Anterior cingulate cortex (tissue), 58 donors: ENCODE measurements around the gene DNAJB9.

Experiments
- DNase-seq, 58 donors: peaks; one replicate each; lab custom pipeline; 2025; lab: John Stamatoyannopoulos, UW

DNAJB9 gene

GRCh38 chr7:108565987-108566386, 3.7 kb upstream of the DNAJB9 start:
- no peak for DNase-seq

GRCh38 chr7:108568801-108569380, 783 bp upstream of the DNAJB9 start:
- DNase-seq = peak in 1 of 58 donors; percentile 33

DNA sequence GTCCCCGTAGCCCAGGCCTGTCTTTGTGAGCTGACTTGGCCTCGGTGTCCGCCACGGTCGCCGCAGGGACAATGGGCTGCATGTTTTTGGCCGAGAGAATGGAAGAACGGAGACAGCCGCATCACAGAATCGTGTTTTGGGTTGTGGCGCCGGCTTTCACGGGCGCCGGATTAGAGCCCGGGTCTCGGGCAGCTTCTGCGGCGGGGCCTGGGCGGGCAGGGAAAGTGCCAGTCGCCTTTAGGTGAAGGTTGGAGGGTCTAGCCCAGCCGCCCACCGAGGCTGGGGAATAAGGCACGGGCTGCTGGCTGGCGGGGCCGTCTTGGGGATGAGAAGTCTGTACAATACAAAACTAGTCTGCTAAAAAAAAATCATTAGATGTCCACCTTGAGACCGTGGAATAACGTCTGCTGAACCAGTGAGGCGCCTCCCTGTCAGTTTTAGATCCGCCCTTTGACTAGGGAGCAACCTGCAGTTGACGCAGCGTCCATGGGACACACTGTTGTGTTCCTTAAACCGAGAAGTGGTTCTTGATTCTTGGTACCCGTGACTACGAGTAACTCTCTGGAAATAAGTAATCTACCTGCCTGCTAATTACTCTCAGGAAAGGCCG, 577 bp downstream of the DNAJB9 start:
- peak in 28 of 58 donors; percentile 10 to 74 (median 30) for DNase-seq

GRCh38 chr7:108572480-108572879, 2.8 kb downstream of the DNAJB9 start:
- no peak for DNase-seq

DNA sequence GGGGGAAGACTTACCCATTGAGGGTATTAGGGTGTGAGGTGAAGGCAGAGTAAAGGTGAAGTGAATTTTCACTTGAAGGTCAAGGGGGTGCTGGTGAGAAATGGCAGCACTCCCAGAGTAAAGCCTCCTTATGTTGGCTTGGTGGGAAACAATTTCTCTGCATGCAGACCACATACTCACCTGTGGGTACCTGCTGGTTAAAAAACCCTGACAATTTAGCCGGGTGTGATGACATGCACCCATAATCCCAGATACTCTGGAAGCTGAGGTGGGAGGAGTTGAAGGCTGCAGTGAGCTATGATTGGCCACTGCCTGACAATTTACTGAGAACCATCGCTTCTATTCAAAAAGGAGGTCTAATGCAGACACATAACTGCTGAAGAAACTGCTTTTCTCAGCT, 5.5 kb downstream of the DNAJB9 start:
- DNase-seq = no peak

DNA sequence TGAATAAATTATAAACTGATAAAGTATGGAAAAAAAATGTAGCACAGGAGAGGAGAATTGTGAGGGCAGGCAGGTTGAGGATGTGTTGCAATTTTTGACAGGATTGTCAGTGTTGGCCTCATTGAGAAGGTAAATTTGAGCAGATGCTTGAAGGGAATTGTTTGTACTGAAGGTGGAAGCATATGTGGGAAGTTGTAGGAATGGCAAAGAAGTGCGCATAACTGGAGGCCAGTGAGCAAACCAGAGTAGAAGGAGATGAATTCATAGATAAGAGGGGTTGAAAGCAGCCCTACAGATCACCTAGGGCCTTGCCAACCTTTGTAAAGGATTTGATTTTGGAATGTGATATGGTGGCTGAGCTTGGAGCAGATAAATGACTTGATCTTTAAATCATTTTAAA, 6.4 kb downstream of the DNAJB9 start:
- DNase-seq = no peak

- no peak for DNase-seq
Observed at GRCh38 chr7:108578937-108579336, 9.3 kb downstream of the DNAJB9 start.

DNA sequence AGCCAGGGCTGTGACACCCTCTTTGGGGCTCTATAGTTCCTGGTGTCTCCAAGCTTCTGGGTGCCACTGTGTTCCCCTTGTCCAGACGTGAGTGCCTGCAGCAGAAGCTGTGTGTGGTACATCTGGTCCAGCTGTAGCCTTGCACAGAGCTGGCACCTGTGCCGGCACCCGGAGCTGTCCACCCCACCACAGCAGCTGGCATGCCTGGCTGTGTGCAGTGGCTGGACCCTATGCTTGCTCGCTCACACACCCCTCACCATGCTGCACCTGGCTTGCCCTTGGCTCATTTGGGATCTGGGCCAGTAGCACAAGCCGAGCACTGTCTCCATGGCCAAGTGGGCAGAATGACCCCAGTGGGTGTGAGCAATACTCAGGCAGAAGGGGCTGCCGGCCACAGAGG, 10.6 kb downstream of the DNAJB9 start:
- DNase-seq = no peak

- no peak for DNase-seq
Observed at GRCh38 chr7:108581655-108582491, 12.2 kb downstream of the DNAJB9 start.

DNA sequence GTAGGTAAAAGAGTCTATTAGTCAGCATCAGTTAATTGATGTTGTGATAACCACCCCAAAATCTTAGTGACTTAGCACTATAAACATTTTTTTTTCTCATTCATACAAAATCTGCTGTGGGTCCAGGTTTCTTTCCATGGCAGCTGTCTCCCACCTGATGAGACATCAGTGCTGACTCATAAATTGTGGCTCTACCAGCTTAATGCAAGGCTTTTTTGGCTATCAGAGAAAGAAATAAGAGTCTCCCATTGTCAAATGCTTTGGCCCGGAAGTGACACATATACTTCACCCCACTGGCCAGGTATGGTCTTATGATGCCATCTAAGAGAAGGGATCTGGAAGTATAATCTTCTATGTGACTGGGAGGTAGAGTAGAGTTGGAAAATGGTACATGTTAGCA, 14.5 kb downstream of the DNAJB9 start:
- DNase-seq = no peak

- DNase-seq = no peak
Observed at GRCh38 chr7:108585843-108586242, 16.2 kb downstream of the DNAJB9 start.

GRCh38 chr7:108586274-108586710, 16.6 kb downstream of the DNAJB9 start:
- DNase-seq = no peak

DNA sequence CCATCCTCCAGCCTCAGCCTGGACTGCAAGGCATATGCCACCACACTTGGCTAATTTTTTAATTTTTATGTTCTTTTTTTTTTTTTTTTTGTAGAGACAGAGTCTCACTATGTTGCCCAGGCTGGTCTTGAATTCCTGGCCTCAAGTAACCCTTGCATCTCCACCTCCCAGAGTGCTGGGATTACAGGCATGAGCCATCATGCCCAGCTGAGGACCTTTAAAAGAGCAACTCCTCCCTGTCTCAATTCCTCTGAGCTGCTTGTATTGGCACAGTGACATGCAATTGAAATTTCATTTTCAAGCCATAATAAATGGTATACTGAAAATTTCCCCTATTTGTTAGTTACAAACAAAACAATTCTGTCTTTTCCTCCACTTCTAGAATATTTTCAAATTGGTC, 19.5 kb downstream of the DNAJB9 start:
- DNase-seq = no peak

- DNase-seq = no peak
Observed at GRCh38 chr7:108589874-108590273, 20.2 kb downstream of the DNAJB9 start.

DNA sequence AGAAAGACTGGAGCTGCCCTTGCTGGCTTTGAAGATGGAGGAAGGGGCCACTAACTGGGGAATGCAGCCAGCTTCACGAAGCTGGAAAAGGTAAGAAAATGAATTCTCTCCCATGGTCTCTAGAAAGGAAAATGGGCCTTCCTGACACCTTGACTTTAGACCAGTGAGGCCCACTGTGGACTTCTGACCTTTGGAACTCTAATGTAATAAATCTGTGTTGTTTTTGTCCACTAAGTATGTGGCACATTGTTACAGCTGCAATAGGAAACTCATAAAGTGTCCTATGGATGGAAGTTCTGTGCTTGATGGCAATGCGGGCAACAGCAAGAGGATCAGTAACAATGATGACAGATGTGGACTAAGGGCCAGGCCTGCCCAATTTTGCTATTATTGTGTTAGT, 20.9 kb downstream of the DNAJB9 start:
- no peak for DNase-seq

- DNase-seq = peak in 28 of 58 donors; percentile 2 to 66 (median 24)
Observed at GRCh38 chr7:108592646-108593201, 23.1 kb downstream of the DNAJB9 start.

GRCh38 chr7:108596560-108596959, 26.9 kb downstream of the DNAJB9 start:
- no peak for DNase-seq

DNA sequence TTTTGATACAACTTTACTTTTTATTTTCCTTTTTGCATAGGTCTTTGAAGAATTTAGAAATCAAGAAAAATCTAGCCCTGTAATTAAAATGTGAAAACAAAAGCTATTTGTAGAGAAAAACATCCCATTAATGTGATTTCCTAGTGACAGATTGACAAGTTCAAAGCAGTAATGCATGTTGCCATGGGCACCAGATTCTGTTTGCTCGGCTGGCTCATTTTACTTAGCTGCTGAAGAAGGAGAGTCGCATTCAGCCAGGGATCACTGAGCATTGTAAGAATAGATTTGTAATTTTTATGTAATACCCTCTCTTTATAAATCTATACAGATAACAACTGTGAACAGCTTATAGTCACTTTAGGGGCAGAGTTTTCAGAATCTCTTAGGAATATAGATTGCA, 28.5 kb downstream of the DNAJB9 start:
- peak in 12 of 58 donors; percentile 1 to 24 (median 6) for DNase-seq

- no peak for DNase-seq
Observed at GRCh38 chr7:108598914-108599580, 29.4 kb downstream of the DNAJB9 start.

DNA sequence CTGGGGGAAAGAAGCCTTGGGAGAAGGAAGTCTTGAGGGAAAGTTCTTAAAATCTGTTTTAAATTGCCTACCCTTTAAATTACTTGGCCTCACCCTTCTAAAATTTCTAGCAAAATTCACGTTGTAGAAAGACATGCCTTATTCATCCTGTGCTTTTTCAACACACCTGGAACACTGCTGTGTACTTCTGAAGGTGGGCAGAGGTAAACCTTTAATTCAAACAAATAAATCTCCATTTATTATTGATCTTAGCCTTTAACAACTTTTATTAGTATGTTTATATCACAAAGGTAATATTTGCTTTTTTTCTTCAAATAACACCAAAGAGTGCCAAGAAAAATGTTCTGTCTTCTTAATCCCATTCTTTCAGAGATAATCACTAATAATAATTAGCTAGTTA, 30.7 kb downstream of the DNAJB9 start:
- no peak for DNase-seq
